ENCODE data around the gene FOXL1.
A peak's percentile ranks its signal among the peaks of the same experiment; 100 is the strongest.

The FOXL1 gene

GRCh38 chr16:86578611-86579267, 390 bp downstream of the FOXL1 start:
- H3K36me3 ChIP-seq (ENCODE audit: insufficient read depth, insufficient read length, low read length): no peaks in the 10 kb centered on the region
- peak overlapping the region; percentile 79 for H3K9ac ChIP-seq (ENCODE audit: insufficient read length, low read depth)
- peaks cover 14% of the 10 kb centered on the region for H3K4me1 ChIP-seq (ENCODE audit: insufficient read depth, insufficient read length)
- no peak for DNase-seq (ENCODE audit: low read depth, low spot score)
- peaks cover 88% of the 10 kb centered on the region for H3K27me3 ChIP-seq (ENCODE audit: insufficient read depth, insufficient read length)
- H3K4me3 ChIP-seq (ENCODE audit: insufficient read length, low read depth): peak overlapping the region; percentile 55
- no peaks in the 10 kb centered on the region for H3K9me3 ChIP-seq (ENCODE audit: insufficient read depth, low read length)
- TF ChIP-seq SUZ12 (IDR thresholded peaks at IDR 0.05; ENCODE audit: extremely low read depth, insufficient read depth, insufficient read length) (peak; percentile 82), ZNF274 (IDR thresholded peaks at IDR 0.05; ENCODE audit: low read depth, low read length) (no peak)

DNA sequence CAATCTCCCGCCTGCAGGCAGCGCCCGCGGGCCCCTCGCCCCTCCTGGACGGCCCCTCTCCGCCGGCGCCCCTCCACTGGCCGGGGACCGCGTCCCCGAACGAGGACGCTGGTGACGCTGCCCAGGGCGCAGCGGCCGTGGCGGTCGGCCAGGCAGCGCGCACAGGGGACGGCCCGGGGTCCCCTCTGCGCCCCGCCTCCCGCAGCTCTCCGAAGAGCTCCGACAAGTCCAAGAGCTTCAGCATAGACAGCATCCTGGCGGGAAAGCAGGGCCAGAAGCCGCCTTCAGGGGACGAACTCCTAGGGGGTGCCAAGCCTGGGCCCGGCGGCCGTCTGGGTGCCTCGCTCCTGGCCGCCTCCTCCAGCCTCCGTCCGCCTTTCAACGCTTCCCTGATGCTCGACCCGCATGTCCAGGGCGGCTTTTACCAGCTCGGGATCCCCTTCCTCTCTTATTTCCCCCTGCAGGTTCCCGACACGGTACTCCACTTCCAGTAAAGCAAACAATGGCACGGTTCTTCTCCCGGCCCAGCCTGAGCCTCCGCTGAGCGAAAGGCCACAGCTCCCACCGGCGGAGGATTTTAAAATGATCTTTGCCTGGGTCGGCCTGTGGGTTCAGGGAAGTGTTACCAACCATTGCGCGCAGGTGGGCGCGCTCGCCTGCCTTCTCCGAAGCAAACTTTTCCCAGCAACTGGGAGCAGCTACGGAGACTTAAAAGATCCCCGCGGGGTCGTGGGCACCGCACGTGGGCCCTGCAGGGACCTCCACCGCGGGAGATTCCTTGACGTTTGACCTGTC, 1.1 kb downstream of the FOXL1 start:
- no peak for DNase-seq (ENCODE audit: low read depth, low spot score)
- peak; percentile 9 for TF ChIP-seq SUZ12 (IDR thresholded peaks at IDR 0.05; ENCODE audit: extremely low read depth, insufficient read depth, insufficient read length)
- TF ChIP-seq YY1 (IDR thresholded peaks at IDR 0.05; ENCODE audit: insufficient read depth, insufficient read length): no peak
- Histone ChIP-seq H3K4me1 (ENCODE audit: insufficient read depth, insufficient read length) (peaks cover 14% of the 10 kb centered on the region), H3K9ac (ENCODE audit: insufficient read length, low read depth) (peak overlapping the region; percentile 79), H3K27me3 (ENCODE audit: insufficient read depth, insufficient read length) (peaks cover 88% of the 10 kb centered on the region), H3K4me3 (ENCODE audit: insufficient read length, low read depth) (peak overlapping the region; percentile 55), H3K9me3 (ENCODE audit: insufficient read depth, low read length) (no peaks in the 10 kb centered on the region), H3K36me3 (ENCODE audit: insufficient read depth, insufficient read length, low read length) (no peaks in the 10 kb centered on the region)

GRCh38 chr16:86580063-86580790, 1.9 kb downstream of the FOXL1 start:
- Histone ChIP-seq H3K9me3 (ENCODE audit: insufficient read depth, low read length) (no peaks in the 10 kb centered on the region), H3K4me3 (ENCODE audit: insufficient read length, low read depth) (no peak overlapping the region), H3K4me1 (ENCODE audit: insufficient read depth, insufficient read length) (peaks cover 13% of the 10 kb centered on the region), H3K36me3 (ENCODE audit: insufficient read depth, insufficient read length, low read length) (no peaks in the 10 kb centered on the region), H3K9ac (ENCODE audit: insufficient read length, low read depth) (peak overlapping the region; percentile 79), H3K27me3 (ENCODE audit: insufficient read depth, insufficient read length) (peaks cover 82% of the 10 kb centered on the region)
- TF ChIP-seq YY1 (IDR thresholded peaks at IDR 0.05; ENCODE audit: insufficient read depth, insufficient read length) (no peak), ZNF274 (IDR thresholded peaks at IDR 0.05; ENCODE audit: low read depth, low read length) (no peak), SUZ12 (IDR thresholded peaks at IDR 0.05; ENCODE audit: extremely low read depth, insufficient read depth, insufficient read length) (no peak)
- DNase-seq (ENCODE audit: low read depth, low spot score): no peak

DNA sequence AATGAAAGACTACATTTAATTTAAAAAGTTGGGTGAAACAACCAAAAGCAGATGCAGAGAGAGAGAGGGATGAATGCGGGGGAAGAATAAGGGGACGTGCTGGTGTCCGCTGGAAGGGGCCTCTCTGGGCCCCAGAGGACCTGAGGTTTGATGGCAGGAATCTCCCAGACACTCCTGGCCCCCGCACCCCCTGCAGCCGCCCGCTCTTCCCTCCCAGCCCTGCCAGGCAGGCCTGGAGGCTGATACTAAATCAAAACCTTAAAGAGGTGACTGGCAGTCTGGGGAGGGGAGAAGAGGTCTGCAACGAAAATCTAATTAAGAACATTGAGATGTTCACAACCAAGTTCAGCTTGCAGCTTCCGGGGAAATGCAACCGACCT, 2.4 kb downstream of the FOXL1 start:
- TF ChIP-seq SUZ12 (IDR thresholded peaks at IDR 0.05; ENCODE audit: extremely low read depth, insufficient read depth, insufficient read length) (no peak), ZNF274 (IDR thresholded peaks at IDR 0.05; ENCODE audit: low read depth, low read length) (no peak), YY1 (IDR thresholded peaks at IDR 0.05; ENCODE audit: insufficient read depth, insufficient read length) (no peak)
- Histone ChIP-seq H3K9me3 (ENCODE audit: insufficient read depth, low read length) (no peaks in the 10 kb centered on the region), H3K4me3 (ENCODE audit: insufficient read length, low read depth) (no peak overlapping the region), H3K9ac (ENCODE audit: insufficient read length, low read depth) (no peak overlapping the region), H3K4me1 (ENCODE audit: insufficient read depth, insufficient read length) (peaks cover 9% of the 10 kb centered on the region), H3K36me3 (ENCODE audit: insufficient read depth, insufficient read length, low read length) (no peaks in the 10 kb centered on the region), H3K27me3 (ENCODE audit: insufficient read depth, insufficient read length) (peaks cover 80% of the 10 kb centered on the region)
- no peak for DNase-seq (ENCODE audit: low read depth, low spot score)

DNA sequence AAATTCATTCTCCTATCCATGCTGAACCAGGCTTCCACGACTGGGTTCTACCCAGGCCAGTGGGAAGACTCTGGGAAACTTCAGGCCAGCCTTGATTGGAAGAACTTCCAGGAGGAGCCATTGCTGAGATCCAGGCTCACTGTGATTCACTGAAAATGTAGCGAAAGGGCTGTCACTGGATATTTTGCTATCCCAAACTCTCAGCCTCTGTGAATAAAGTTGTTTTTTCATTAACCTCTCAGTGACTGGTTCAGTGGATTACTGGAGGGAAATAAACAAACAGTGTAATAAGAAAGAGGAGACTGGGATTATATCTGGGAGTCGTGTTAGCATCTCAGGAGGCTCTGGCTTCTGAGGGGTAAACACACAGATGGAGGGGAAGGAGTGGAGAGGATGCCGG, 3.1 kb downstream of the FOXL1 start:
- TF ChIP-seq YY1 (IDR thresholded peaks at IDR 0.05; ENCODE audit: insufficient read depth, insufficient read length): no peak
- no peak for TF ChIP-seq SUZ12 (IDR thresholded peaks at IDR 0.05; ENCODE audit: extremely low read depth, insufficient read depth, insufficient read length)
- H3K27me3 ChIP-seq (ENCODE audit: insufficient read depth, insufficient read length): peaks cover 76% of the 10 kb centered on the region
- no peak overlapping the region for H3K4me3 ChIP-seq (ENCODE audit: insufficient read length, low read depth)
- H3K9ac ChIP-seq (ENCODE audit: insufficient read length, low read depth): no peak overlapping the region
- no peaks in the 10 kb centered on the region for H3K36me3 ChIP-seq (ENCODE audit: insufficient read depth, insufficient read length, low read length)
- DNase-seq (ENCODE audit: low read depth, low spot score): no peak
- peaks cover 9% of the 10 kb centered on the region for H3K4me1 ChIP-seq (ENCODE audit: insufficient read depth, insufficient read length)
- H3K9me3 ChIP-seq (ENCODE audit: insufficient read depth, low read length): no peaks in the 10 kb centered on the region

- DNase-seq (ENCODE audit: low read depth, low spot score): no peak
- Histone ChIP-seq H3K4me1 (ENCODE audit: insufficient read depth, insufficient read length) (peaks cover 3% of the 10 kb centered on the region), H3K36me3 (ENCODE audit: insufficient read depth, insufficient read length, low read length) (no peaks in the 10 kb centered on the region), H3K9ac (ENCODE audit: insufficient read length, low read depth) (no peak overlapping the region), H3K27me3 (ENCODE audit: insufficient read depth, insufficient read length) (peaks cover 49% of the 10 kb centered on the region), H3K9me3 (ENCODE audit: insufficient read depth, low read length) (no peaks in the 10 kb centered on the region), H3K4me3 (ENCODE audit: insufficient read length, low read depth) (no peak overlapping the region)
- TF ChIP-seq ZNF274 (IDR thresholded peaks at IDR 0.05; ENCODE audit: low read depth, low read length) (no peak), SUZ12 (IDR thresholded peaks at IDR 0.05; ENCODE audit: extremely low read depth, insufficient read depth, insufficient read length) (no peak), YY1 (IDR thresholded peaks at IDR 0.05; ENCODE audit: insufficient read depth, insufficient read length) (no peak)
Observed at GRCh38 chr16:86584071-86584685, 5.8 kb downstream of the FOXL1 start.

All from NT2/D1 (cell line).